ENCODE data around the gene FBXW9.
A peak's percentile ranks its signal among the peaks of the same experiment; 100 is the strongest.
"Not testable (repeated sequence)": the region's sequence is repeated elsewhere in the genome, so short reads cannot be mapped to it uniquely, and the experiment has no call there.

The FBXW9 gene

GRCh38 chr19:12715102-12715501, 18.7 kb upstream of the FBXW9 start:
- DNase-seq = no peak

- not testable (repeated sequence) for DNase-seq
These were observed 16.9 kb upstream of the FBXW9 start for GRCh38 chr19:12713304-12713703.

- not testable (repeated sequence) for DNase-seq
These were observed 15.6 kb upstream of the FBXW9 start for GRCh38 chr19:12712077-12712476.

GRCh38 chr19:12711187-12711586, 14.8 kb upstream of the FBXW9 start:
- no peak for DNase-seq

GRCh38 chr19:12708641-12709040, 12.2 kb upstream of the FBXW9 start:
- DNase-seq = no peak

- DNase-seq = no peak
These were observed 9.9 kb upstream of the FBXW9 start for GRCh38 chr19:12706332-12706718.

- DNase-seq = no peak
These were observed 9.4 kb upstream of the FBXW9 start for GRCh38 chr19:12705654-12706331.

- no peak for DNase-seq
These were observed 8.7 kb upstream of the FBXW9 start for GRCh38 chr19:12705169-12705568.

- DNase-seq = no peak
These were observed 6.6 kb upstream of the FBXW9 start for GRCh38 chr19:12703046-12703445.

GRCh38 chr19:12701596-12702282, 5.3 kb upstream of the FBXW9 start:
- no peak for DNase-seq

GRCh38 chr19:12698138-12698537, 1.7 kb upstream of the FBXW9 start:
- DNase-seq = no peak

GRCh38 chr19:12697425-12697824, 994 bp upstream of the FBXW9 start:
- DNase-seq = not testable (repeated sequence)

GRCh38 chr19:12695997-12696365, 450 bp downstream of the FBXW9 start:
- no peak for DNase-seq

GRCh38 chr19:12695514-12695913, 917 bp downstream of the FBXW9 start:
- no peak for DNase-seq

- DNase-seq = no peak
These were observed 1.3 kb downstream of the FBXW9 start for GRCh38 chr19:12695096-12695495.

GRCh38 chr19:12694641-12695040, 1.8 kb downstream of the FBXW9 start:
- DNase-seq = no peak

- DNase-seq = no peak
These were observed 3.5 kb downstream of the FBXW9 start for GRCh38 chr19:12692960-12693359.

GRCh38 chr19:12689581-12690216, 6.7 kb downstream of the FBXW9 start:
- DNase-seq = no peak

- DNase-seq = no peak
These were observed 7.4 kb downstream of the FBXW9 start for GRCh38 chr19:12689012-12689411.

GRCh38 chr19:12687496-12688196, 8.8 kb downstream of the FBXW9 start, which contains the start of gene GNG14:
Gene GNG14, plus strand, starts transcription at chr19:12687998. Its CDS starts 51 bp downstream, at chr19:12688049.
- no peak for DNase-seq

- no peak for DNase-seq
These were observed 10.6 kb downstream of the FBXW9 start for GRCh38 chr19:12685831-12686230.

- peak; percentile 98 for DNase-seq
These were observed 15.1 kb downstream of the FBXW9 start, which contains the start of gene DHPS for GRCh38 chr19:12681074-12681987. Gene DHPS, minus strand, starts transcription at chr19:12681880. Its CDS starts 114 bp downstream, at chr19:12681766.
